Activated CD4-positive, alpha-beta memory T cell treated with anti-CD3 and anti-CD28 coated beads, Interleukin-2, amount 10 ng/mL, durations not matched to agents 7 days and 5 days (primary cell): ENCODE results near the gene GSK3A. TPM values are rescaled to one million over a fixed set of nuclear protein-coding genes. Genes with fewer than 3 reads are reported as not detected.

ENCODE experiments used
- CTCF ChIA-PET: fragments of 350-600 bp; sonication (Branson Sonifier 250); formaldehyde crosslinking; loops from one replicate; lab custom pipeline; 2021; ENCODE audit warnings: antibody characterized with exemption, inconsistent platforms; lab: Charles Lee
- POLR2A ChIA-PET: fragments of 350-600 bp; sonication (Branson Sonifier 250); formaldehyde crosslinking; loops from one replicate; lab custom pipeline; 2021; ENCODE audit warnings: antibody characterized with exemption; lab: Charles Lee
- DNase-seq: peaks from one replicate; pipeline ENCODE4 v3.0.0-alpha.2; 2020
- H3K27ac Mint-ChIP-seq: one replicate; pipeline ENCODE4 v1.8.0; 2021; ENCODE audit warnings: mild to moderate bottlenecking, mixed read lengths
- H3K27me3 Mint-ChIP-seq: one replicate; pipeline ENCODE4 v1.8.0; 2021; ENCODE audit warnings: mixed read lengths
- H3K36me3 Mint-ChIP-seq: one replicate; pipeline ENCODE4 v1.8.0; 2021; ENCODE audit warnings: low read depth, mixed read lengths
- H3K4me1 Mint-ChIP-seq: one replicate; pipeline ENCODE4 v1.8.0; 2021; ENCODE audit warnings: mixed read lengths
- H3K4me3 Mint-ChIP-seq: one replicate; pipeline ENCODE4 v1.8.0; 2021; ENCODE audit warnings: mild to moderate bottlenecking, mixed read lengths
- H3K9me3 Mint-ChIP-seq: one replicate; pipeline ENCODE4 v1.8.0; 2021; ENCODE audit warnings: mixed read lengths
- total RNA-seq, 2 experiments: library from RNA; stranded (reverse); gene quantifications; one replicate each; pipeline ENCODE4 v1.2.3, GENCODE V29; 2021

GSK3A gene
- total RNA-seq, 2 experiments from 2014 or later: 48.9 to 50.7 TPM

DNA sequence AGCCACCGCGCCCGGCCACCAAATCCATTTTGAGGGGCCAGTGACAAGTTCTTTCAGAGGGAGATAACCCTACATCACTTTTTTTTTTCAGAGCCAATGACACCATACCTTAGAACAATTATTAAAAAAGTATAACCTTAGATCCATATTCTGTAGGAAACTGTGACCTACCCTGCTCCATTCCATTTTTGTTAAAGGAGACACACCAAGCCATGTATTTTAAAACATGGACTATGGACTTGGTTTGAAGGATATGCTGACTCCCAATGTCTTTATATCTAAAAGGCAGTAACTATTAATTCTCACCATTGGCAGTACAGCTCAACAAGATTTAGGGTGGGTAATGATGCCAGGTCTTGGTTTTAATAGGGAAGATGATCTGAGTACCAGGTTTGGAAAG, 1.1 kb downstream of the GSK3A start:
- Mint-ChIP-seq H3K36me3 (peaks cover 26% of the 10 kb centered on the region), H3K4me1 (peaks cover 50% of the 10 kb centered on the region), H3K9me3 (no peaks in the 10 kb centered on the region), H3K4me3 (peak overlapping the region; percentile 85), H3K27ac (peak overlapping the region; percentile 78), H3K27me3 (no peaks in the 10 kb centered on the region)
- DNase-seq: no peak
- CTCF ChIA-PET: interaction anchor here (0.5 to 6.6 kb wide), 12 partner anchors 21 to 132 kb away, joined by 3 to 64 read pairs (median 6); partner anchors contain the start of genes POU2F2 and ZNF526
- POLR2A ChIA-PET: interaction anchor here (1.0 to 8.3 kb wide), 11 partner anchors 8 to 65 kb away, joined by 3 to 106 read pairs (median 7); partner anchors contain the start of genes CIC and ZNF526

DNA sequence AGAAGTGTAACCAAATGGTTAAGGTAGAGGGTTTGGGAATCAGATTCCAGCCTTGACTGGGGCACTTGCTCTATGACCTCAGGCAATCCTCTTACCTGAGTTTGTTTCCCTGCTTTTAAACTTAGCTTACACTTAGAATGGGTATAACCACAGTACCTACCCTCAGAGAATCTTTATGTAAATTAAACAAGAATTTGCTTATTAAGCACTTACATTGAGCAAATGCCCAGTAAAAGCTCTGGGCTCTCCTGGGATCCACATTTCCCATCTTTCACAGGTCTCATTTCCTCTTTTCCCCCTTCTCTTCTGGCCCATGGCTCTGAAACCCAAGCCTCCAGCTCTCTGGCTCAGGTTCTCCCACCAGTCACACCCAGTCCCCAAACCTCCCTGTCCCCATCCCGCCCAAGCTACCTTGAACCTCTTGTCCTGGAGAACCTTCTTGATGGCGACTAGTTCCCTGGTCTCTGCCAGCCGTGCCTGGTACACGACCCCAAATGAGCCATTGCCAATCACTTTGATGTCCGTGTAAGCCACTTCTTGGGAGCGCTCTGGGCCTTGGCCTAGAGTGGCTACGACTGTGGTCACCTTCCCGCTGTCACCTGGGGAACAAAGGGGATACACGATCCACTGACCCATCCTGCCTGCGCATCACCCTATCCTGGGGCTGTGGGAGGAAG, 2.7 kb downstream of the GSK3A start:
- Mint-ChIP-seq H3K36me3 (peaks cover 39% of the 10 kb centered on the region), H3K27ac (no peak overlapping the region), H3K4me1 (peaks cover 42% of the 10 kb centered on the region), H3K27me3 (no peaks in the 10 kb centered on the region), H3K9me3 (no peaks in the 10 kb centered on the region), H3K4me3 (no peak overlapping the region)
- no peak for DNase-seq
- CTCF ChIA-PET: interaction anchor here (0.9 to 6.6 kb wide), 5 partner anchors 19 to 132 kb away, joined by 3 to 64 read pairs (median 3); no protein-coding TSS in a partner anchor
- POLR2A ChIA-PET: interaction anchor here (1.2 to 3.8 kb wide), 5 partner anchors 10 to 41 kb away, joined by 3 to 27 read pairs (median 5); partner anchors contain the start of gene ZNF526

DNA sequence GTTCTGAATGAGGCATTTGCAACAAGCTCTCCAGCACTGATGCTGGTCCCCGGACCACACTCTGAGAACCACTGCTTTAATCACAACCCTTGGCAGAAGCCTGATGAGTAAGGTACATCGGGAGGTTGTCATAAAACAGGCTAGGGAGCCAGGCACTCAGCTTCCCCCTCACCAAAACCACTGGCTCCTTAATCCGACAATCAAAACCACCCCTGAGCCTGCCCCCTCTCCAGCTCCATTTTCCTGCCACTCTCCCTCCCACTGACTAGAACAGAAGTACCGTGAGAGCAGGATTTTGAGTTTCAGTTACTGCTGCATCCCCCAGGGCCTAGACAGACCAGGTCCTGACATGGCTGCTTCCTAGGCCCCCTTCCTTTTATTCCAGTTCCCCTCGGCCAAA, 7.2 kb downstream of the GSK3A start:
- Mint-ChIP-seq H3K4me1 (peaks cover 17% of the 10 kb centered on the region), H3K4me3 (no peak overlapping the region), H3K36me3 (peaks cover 70% of the 10 kb centered on the region), H3K9me3 (no peaks in the 10 kb centered on the region), H3K27ac (no peak overlapping the region), H3K27me3 (no peaks in the 10 kb centered on the region)
- no peak for DNase-seq
- ChIA-PET POLR2A (interaction anchor here (1.3 to 1.8 kb wide), 3 partner anchors 13 to 59 kb away, joined by 3 to 6 read pairs (median 3); partner anchors contain the start of gene ZNF526), CTCF (no interaction called here)

DNA sequence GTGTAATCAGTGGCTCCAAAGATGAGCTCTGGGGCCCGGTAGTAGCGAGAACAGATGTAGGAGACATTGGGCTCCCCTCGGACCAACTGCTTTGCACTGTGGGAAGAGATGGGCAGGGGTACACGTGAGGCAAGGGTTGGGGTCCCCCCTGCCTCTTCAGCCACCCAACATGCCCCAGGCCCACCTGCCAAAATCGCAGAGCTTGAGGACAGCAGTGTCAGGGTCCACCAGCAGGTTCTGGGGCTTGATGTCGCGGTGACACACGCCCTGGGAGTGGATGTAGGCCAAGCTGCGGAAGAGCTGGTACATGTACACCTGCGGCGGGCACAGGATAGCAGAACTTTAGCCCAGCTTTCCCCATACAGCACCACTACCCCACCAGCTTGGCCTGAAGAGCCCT, 8.0 kb downstream of the GSK3A start:
- DNase-seq: no peak
- Mint-ChIP-seq H3K27me3 (no peaks in the 10 kb centered on the region), H3K36me3 (peaks cover 70% of the 10 kb centered on the region), H3K4me1 (peaks cover 10% of the 10 kb centered on the region), H3K9me3 (no peaks in the 10 kb centered on the region), H3K4me3 (no peak overlapping the region), H3K27ac (no peak overlapping the region)
- POLR2A ChIA-PET: interaction anchor here (1.1 to 3.4 kb wide), 3 partner anchors 8 to 57 kb away, joined by 3 to 17 read pairs (median 4); partner anchors contain the start of gene GSK3A
- CTCF ChIA-PET: interaction anchor here (0.8 to 1.2 kb wide), 2 partner anchors 8 to 59 kb away, joined by 4 read pairs; partner anchors contain the start of gene GSK3A

DNA sequence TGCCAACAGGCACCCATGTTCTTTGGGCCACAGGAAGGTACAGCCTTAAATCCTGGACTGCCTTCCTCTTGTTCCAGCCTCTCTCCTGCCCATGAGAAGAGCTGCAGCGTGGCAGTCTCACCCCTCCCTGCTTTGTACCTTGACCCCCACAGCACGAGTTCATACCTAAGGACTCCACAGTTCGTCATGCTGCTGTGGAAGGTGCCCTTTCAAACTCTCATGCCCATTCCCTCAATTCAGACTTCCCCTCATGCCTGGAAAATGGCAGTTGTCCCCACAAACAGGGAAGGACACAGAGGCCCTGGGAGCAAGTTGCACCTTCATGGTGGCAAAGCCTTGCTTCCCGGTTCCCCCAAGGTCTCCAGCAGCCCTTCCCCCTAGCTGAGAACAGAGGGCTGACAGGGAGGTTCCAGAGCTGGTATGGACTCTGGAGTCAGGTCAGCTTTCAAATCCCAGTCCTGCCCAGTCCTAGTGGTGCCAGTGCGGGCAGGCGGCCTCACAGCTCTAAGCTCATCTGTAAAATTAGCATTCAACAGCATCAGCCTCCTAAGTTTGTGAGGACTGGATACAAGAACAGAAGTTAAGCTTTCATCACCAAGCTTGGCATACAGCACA, 8.6 kb downstream of the GSK3A start:
- no peak for DNase-seq
- Mint-ChIP-seq H3K27ac (no peak overlapping the region), H3K4me1 (peaks cover 9% of the 10 kb centered on the region), H3K4me3 (no peak overlapping the region), H3K36me3 (peaks cover 68% of the 10 kb centered on the region), H3K27me3 (no peaks in the 10 kb centered on the region), H3K9me3 (no peaks in the 10 kb centered on the region)
- ChIA-PET CTCF (interaction anchor here (1.2 kb wide), 1 partner anchor 8 kb away, joined by 4 read pairs; the partner anchor contains the start of gene GSK3A), POLR2A (interaction anchor here (1.1 to 3.4 kb wide), 4 partner anchors 9 to 57 kb away, joined by 3 to 17 read pairs (median 4); partner anchors contain the start of genes GSK3A and ZNF526)

- Mint-ChIP-seq H3K9me3 (no peaks in the 10 kb centered on the region), H3K4me3 (no peak overlapping the region), H3K27ac (no peak overlapping the region), H3K27me3 (no peaks in the 10 kb centered on the region), H3K4me1 (peaks cover 12% of the 10 kb centered on the region), H3K36me3 (peaks cover 73% of the 10 kb centered on the region)
- ChIA-PET POLR2A (interaction anchor here (1.3 to 3.4 kb wide), 2 partner anchors 9 to 13 kb away, joined by 3 to 17 read pairs; partner anchors contain the start of genes GSK3A and ZNF526), CTCF (no interaction called here)
- no peak for DNase-seq
Observed at GRCh38 chr19:42233106-42233505, 9.3 kb downstream of the GSK3A start.

DNA sequence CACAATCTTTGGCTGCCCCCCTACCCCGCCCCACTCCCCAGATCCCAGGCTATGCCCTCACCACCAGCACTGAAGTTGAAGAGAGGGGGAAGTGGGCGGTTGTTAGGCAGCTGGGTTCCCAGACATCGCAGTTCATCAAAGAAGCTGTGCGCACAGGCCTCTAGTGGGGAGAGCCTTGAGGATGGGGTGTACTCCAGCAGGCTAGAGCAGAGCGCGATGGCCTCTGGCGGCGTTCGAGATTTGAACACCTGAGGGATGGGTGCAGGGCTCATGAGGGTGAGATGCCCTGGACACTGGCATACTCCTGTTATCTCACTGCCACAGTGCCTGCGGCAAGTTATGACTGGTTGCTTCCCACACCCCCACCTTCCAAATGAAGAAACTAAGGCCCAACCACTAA, 10.0 kb downstream of the GSK3A start:
- H3K36me3 Mint-ChIP-seq: peaks cover 76% of the 10 kb centered on the region
- POLR2A ChIA-PET: interaction anchor here (3.4 kb wide), 1 partner anchor 10 kb away, joined by 17 read pairs; the partner anchor contains the start of gene GSK3A

GRCh38 chr19:42230571-42230970, 11.8 kb downstream of the GSK3A start:
- peaks cover 19% of the 10 kb centered on the region for H3K4me1 Mint-ChIP-seq
- DNase-seq: no peak
- H3K36me3 Mint-ChIP-seq: peaks cover 81% of the 10 kb centered on the region
- no peaks in the 10 kb centered on the region for H3K27me3 Mint-ChIP-seq
- no peak overlapping the region for H3K27ac Mint-ChIP-seq
- H3K9me3 Mint-ChIP-seq: no peaks in the 10 kb centered on the region
- no peak overlapping the region for H3K4me3 Mint-ChIP-seq
- ChIA-PET POLR2A (interaction anchor here (0.9 to 1.2 kb wide), 4 partner anchors 8 to 32 kb away, joined by 3 to 4 read pairs (median 4); partner anchors contain the start of gene GSK3A), CTCF (no interaction called here)

More for the DNA sequence above, 10.0 kb downstream of the GSK3A start:
- Mint-ChIP-seq H3K4me1 (peaks cover 16% of the 10 kb centered on the region), H3K9me3 (no peaks in the 10 kb centered on the region), H3K27ac (no peak overlapping the region), H3K4me3 (no peak overlapping the region), H3K27me3 (no peaks in the 10 kb centered on the region)
- DNase-seq: no peak
- CTCF ChIA-PET: no interaction called here

DNA sequence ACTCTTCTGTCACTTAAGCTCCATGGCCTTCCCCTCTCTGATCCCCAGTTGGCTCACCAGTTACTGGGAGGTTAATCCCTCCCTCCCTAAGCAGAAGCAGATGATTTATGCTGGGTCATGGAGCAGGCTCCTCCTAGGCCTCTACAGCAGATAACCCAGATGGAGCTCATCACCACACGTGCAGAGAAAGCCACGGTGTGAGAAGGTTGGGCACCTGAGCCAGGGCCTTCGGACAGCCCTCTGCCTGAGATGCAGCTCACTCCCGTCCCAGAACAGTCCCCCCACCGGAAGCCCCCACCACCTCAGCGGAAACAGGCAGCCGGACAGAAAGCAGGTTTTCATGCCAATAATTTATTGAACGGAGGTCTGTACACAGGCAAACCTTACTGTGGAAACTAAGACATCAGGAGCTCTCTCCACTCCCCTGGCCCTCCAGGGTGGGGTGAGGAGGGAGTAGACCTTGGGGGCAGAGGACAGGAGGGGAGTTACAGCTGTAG, 12.5 kb downstream of the GSK3A start:
- ChIA-PET POLR2A (interaction anchor here (0.8 to 1.2 kb wide), 5 partner anchors 9 to 13 kb away, joined by 3 to 4 read pairs (median 3); partner anchors contain the start of genes GSK3A and ZNF526), CTCF (interaction anchor here (1.1 kb wide), 2 partner anchors 13 kb away, joined by 3 to 6 read pairs; partner anchors contain the start of gene GSK3A)
- peak overlapping the region; percentile 36 for H3K27ac Mint-ChIP-seq
- no peaks in the 10 kb centered on the region for H3K27me3 Mint-ChIP-seq
- DNase-seq: no peak
- no peak overlapping the region for H3K4me3 Mint-ChIP-seq
- peaks cover 17% of the 10 kb centered on the region for H3K4me1 Mint-ChIP-seq
- H3K36me3 Mint-ChIP-seq: peaks cover 77% of the 10 kb centered on the region
- no peaks in the 10 kb centered on the region for H3K9me3 Mint-ChIP-seq

DNA sequence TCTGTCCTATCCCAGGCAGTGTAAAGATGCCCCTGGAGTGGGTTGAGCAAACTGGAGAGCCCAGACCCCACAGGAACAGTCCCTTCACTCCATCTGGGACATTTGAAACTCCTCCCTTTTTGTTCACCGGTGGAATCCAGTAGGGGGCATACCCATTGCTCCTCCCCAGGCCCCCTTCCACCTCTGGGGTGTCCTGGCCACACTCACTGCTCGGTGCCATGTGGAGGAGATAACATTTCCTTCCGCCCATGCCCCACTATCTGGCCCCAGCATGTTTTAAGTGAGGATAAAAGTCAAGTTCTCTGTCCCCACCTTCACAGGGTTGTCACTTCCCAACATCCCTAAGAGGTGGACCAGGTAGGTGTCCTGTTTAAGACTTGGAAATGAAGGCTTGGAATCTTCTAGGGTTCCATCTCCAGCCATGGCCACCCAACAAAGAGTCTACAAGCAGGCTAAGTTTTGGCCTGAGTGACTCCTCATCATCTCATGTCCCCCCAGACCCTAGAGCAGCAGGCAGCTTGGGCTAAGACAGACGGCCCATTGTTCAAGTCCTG, 13.0 kb downstream of the GSK3A start:
- Mint-ChIP-seq H3K36me3 (peaks cover 77% of the 10 kb centered on the region), H3K27me3 (no peaks in the 10 kb centered on the region), H3K27ac (peak overlapping the region; percentile 36), H3K9me3 (no peaks in the 10 kb centered on the region), H3K4me1 (peaks cover 19% of the 10 kb centered on the region), H3K4me3 (no peak overlapping the region)
- POLR2A ChIA-PET: interaction anchor here (0.6 to 1.2 kb wide), 7 partner anchors 8 to 13 kb away, joined by 3 to 4 read pairs (median 3); partner anchors contain the start of genes GSK3A and ZNF526
- CTCF ChIA-PET: interaction anchor here (1.1 kb wide), 2 partner anchors 13 kb away, joined by 3 to 6 read pairs; partner anchors contain the start of gene GSK3A
- DNase-seq: no peak

GRCh38 chr19:42228641-42229040, 13.8 kb downstream of the GSK3A start:
- Mint-ChIP-seq H3K36me3 (peaks cover 74% of the 10 kb centered on the region), H3K27me3 (no peaks in the 10 kb centered on the region), H3K9me3 (no peaks in the 10 kb centered on the region), H3K27ac (no peak overlapping the region), H3K4me3 (no peak overlapping the region), H3K4me1 (peaks cover 19% of the 10 kb centered on the region)
- POLR2A ChIA-PET: interaction anchor here (0.6 to 2.1 kb wide), 4 partner anchors 8 to 14 kb away, joined by 3 to 6 read pairs (median 4); partner anchors contain the start of genes DEDD2, GSK3A and ZNF526
- DNase-seq: no peak
- CTCF ChIA-PET: interaction anchor here (0.6 to 0.8 kb wide), 3 partner anchors 77 to 1686 kb away, joined by 3 to 4 read pairs (median 3); no protein-coding TSS in a partner anchor

DNA sequence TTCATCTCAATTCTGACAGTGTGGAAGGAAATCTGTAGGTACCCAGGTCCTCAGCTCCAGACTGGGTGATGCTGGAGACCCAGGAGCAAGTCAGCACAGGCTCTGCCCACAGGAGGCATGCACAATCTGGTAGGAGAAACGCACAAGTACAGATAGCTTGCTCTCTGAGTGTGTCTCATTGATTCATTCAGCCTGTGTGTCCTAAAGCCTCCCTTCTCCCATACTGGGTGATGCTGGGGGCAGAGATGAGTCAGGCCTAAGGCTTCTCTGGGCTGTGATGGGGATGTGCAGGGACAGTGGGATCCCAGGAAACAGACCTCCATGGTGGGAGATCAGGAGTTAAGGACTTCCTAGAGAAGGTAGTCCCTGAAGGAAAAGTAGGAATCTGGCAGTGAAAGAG, 15.5 kb downstream of the GSK3A start:
- no peak overlapping the region for H3K4me3 Mint-ChIP-seq
- H3K4me1 Mint-ChIP-seq: peaks cover 31% of the 10 kb centered on the region
- POLR2A ChIA-PET: interaction anchor here (1.6 to 2.1 kb wide), 2 partner anchors 10 to 15 kb away, joined by 4 to 6 read pairs; partner anchors contain the start of genes DEDD2 and GSK3A
- no peak overlapping the region for H3K27ac Mint-ChIP-seq
- no peaks in the 10 kb centered on the region for H3K9me3 Mint-ChIP-seq
- DNase-seq: no peak
- CTCF ChIA-PET: no interaction called here
- H3K36me3 Mint-ChIP-seq: peaks cover 67% of the 10 kb centered on the region
- H3K27me3 Mint-ChIP-seq: no peaks in the 10 kb centered on the region
